ENCODE measurements around the gene PAN2.
A peak's percentile ranks its signal among the peaks of the same experiment; 100 is the strongest.
"Not testable (repeated sequence)": the region's sequence is repeated elsewhere in the genome, so short reads cannot be mapped to it uniquely, and the experiment has no call there.

The PAN2 gene

DNA sequence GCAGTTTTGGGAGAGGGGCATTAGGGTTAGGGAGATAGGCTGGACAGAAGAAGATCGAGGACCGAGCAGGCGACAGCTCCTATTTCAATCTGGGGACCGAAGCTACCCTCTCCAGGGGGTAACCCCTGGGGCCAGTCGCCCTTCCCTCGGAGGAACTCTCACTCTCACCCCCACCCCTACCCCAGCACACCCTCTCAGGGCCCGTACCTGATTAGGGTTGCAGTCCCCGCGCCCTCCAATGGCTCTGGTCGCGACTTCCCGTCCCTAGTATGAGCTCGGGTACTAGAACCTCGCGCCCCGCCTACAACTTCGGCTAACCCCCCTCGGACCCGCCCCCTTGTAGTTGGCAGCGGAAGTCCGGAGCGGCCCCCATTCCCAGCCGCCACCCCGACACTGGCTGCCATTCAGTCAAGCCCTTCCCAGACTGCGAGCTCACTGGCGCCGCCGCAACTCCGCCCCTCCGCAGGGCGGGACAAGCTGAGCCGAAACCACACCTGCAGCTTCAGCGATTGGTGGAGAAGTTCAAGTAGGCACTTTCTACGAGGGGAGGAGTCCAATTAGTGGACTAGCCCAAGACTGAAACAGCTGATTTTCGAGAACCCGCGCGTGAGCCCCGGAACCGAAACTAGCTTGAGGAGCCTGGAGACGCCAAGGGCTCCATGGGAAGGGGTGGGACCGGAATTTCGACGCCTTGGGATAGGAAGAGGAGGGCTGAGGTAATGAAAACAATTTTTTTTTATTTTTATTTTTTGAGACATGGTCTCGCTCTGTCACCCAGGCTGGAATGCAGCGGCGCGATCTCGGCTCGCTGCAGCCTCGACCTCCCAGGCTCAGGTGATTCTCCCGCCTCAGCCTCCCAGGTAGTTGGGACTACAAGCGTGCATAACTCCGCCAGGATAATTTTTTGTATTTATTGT lies 26.3 kb upstream of the PAN2 start, which contains the start of gene STAT2:
Gene STAT2, minus strand, starts transcription at position 257 of the 917 bp plus-strand sequence. CDS start 3,536 bp downstream, outside the sequence.
- H3K36me3 ChIP-seq = peaks cover 8% of the 10 kb centered on the region; the same call in 1 of the 2 replicates
- peak; percentile 99 for DNase-seq
- no peak for TF ChIP-seq CTCF (IDR thresholded peaks at IDR 0.05; ENCODE audit: low read depth, low read length)
- no peaks in the 10 kb centered on the region for H3K9me3 ChIP-seq (ENCODE audit: severe bottlenecking)
- H3K27me3 ChIP-seq (ENCODE audit: insufficient read depth, low read depth, severe bottlenecking) = no peaks in the 10 kb centered on the region
- peak within 1 kb of the TSS; percentile 68 for H3K27ac ChIP-seq
- H3K4me3 ChIP-seq (ENCODE audit: low read depth, low read length) = peak within 1 kb of the TSS; percentile 66

DNA sequence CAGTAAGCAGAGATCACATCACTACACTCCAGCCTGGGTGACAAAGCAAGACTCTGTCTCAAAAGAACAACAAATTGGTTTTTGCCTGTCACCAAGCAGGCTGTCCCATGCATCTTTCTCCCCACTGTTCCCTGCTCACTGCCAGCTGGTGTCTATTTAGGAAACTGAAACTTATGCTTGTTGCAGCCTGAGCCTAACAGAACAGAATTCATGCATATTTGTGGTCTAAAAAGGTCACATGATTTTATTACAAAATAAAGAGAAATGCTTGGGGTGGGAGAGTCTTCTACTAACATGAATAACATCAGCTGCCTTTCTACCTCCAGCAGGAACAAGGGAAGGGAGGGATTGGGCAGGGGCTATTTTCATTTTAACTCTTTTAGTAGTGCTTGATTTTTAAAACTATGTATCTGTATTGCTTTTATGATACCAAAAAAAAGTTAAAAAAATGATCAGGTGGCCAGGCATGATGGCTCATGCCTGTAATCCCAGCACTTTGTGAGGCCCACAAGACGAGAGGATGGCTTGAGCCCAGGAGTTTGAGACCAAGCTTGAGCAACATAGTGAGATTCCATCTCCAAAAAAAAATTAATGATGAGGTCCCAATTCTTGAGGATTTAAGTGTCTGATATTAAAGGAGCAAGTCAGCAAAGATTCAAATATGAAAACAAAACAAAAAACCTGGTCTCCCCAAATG lies 25.2 kb upstream of the PAN2 start:
- Histone ChIP-seq H3K9me3 (ENCODE audit: severe bottlenecking) (no peaks in the 10 kb centered on the region), H3K27ac (no peak overlapping the region), H3K4me3 (ENCODE audit: low read depth, low read length) (peak overlapping the region; percentile 66), H3K27me3 (ENCODE audit: insufficient read depth, low read depth, severe bottlenecking) (no peaks in the 10 kb centered on the region), H3K36me3 (peaks cover 17% of the 10 kb centered on the region; the same call in 1 of the 2 replicates)
- TF ChIP-seq CTCF (IDR thresholded peaks at IDR 0.05; ENCODE audit: low read depth, low read length) = no peak
- no peak for DNase-seq

DNA sequence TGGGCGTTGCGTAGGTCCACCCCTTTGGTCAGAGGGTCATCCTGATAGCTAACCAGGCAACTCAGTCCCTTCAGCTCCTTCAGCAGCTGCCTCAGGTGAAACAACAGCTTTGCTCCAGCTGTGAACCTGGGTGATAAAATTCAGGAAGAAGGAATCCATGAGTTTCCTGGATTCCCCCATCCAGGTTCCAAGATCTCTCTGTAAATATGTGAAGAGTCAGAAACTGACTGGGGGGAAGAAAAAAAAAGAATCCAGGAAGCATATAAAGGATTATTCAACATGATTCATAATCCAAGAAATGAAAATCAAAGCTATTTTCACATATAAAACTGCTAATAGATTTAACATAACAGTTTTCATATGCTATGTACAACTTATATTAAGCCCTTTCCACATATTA lies 17.5 kb upstream of the PAN2 start:
- TF ChIP-seq CTCF (IDR thresholded peaks at IDR 0.05; ENCODE audit: low read depth, low read length) = no peak
- Histone ChIP-seq H3K27ac (no peak overlapping the region), H3K9me3 (ENCODE audit: severe bottlenecking) (no peaks in the 10 kb centered on the region), H3K36me3 (peaks cover 60% of the 10 kb centered on the region), H3K27me3 (ENCODE audit: insufficient read depth, low read depth, severe bottlenecking) (no peaks in the 10 kb centered on the region), H3K4me3 (ENCODE audit: low read depth, low read length) (no peak overlapping the region)
- DNase-seq = no peak

GRCh38 chr12:56350662-56351061 lies 16.9 kb upstream of the PAN2 start:
- TF ChIP-seq CTCF (IDR thresholded peaks at IDR 0.05; ENCODE audit: low read depth, low read length) = no peak
- no peak for DNase-seq

DNA sequence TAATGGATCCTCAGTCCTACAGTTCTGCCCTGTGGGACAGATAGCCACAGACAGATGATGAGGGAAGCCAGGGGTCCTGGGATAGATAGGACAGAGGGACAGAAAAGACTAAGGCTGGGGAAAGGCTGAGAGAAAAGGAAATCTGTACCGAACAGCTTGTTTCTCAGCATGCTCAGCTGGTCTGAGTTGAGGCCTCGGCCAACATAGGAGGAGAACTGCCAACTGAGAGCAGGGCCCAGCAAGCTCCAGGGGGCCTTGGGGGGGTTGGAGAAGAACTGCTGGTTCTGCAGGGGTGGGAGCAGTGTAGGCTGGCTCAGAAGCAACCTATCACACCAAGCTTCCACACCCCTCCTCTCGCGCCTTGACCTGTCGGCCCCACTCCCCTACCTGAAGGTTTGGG lies 15.0 kb upstream of the PAN2 start:
- peaks cover 48% of the 10 kb centered on the region for H3K36me3 ChIP-seq

More at GRCh38 chr12:56350662-56351061, 16.9 kb upstream of the PAN2 start:
- no peak overlapping the region for H3K4me3 ChIP-seq (ENCODE audit: low read depth, low read length)
- no peaks in the 10 kb centered on the region for H3K9me3 ChIP-seq (ENCODE audit: severe bottlenecking)
- no peaks in the 10 kb centered on the region for H3K27me3 ChIP-seq (ENCODE audit: insufficient read depth, low read depth, severe bottlenecking)
- H3K36me3 ChIP-seq = peaks cover 56% of the 10 kb centered on the region
- H3K27ac ChIP-seq = no peak overlapping the region

DNA sequence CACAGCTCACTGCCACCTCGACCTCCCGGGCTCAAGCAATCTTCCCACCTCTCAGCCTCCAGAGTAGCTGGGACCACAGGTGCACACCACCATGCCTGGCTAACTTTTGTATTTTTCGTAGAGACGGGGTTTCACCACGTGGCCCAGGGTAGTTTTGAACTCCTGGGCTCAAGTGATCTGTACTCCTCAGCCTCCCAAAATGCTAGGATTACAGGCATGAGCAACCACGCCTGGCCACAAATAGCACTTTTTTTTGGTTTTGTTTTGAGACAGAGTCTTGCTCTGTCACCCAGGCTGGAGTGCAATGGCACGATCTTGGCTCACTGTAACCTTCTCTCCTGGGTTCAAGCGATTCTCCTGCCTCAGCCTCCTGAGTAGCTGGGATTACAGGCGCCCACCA lies 13.5 kb upstream of the PAN2 start:
- not testable (repeated sequence) for DNase-seq; H3K4me3 ChIP-seq (ENCODE audit: low read depth, low read length); H3K27ac ChIP-seq; H3K27me3 ChIP-seq (ENCODE audit: insufficient read depth, low read depth, severe bottlenecking); H3K9me3 ChIP-seq (ENCODE audit: severe bottlenecking)
- peaks cover 50% of the 10 kb centered on the region for H3K36me3 ChIP-seq

More for the DNA sequence above, 15.0 kb upstream of the PAN2 start:
- no peak for TF ChIP-seq CTCF (IDR thresholded peaks at IDR 0.05; ENCODE audit: low read depth, low read length)
- no peak overlapping the region for H3K4me3 ChIP-seq (ENCODE audit: low read depth, low read length)
- no peaks in the 10 kb centered on the region for H3K9me3 ChIP-seq (ENCODE audit: severe bottlenecking)
- H3K27ac ChIP-seq = no peak overlapping the region
- DNase-seq = no peak
- H3K27me3 ChIP-seq (ENCODE audit: insufficient read depth, low read depth, severe bottlenecking) = no peaks in the 10 kb centered on the region
